ENCODE data around the gene RYR2.
"Not testable (repeated sequence)": the region's sequence is repeated elsewhere in the genome, so short reads cannot be mapped to it uniquely, and the experiment has no call there.

DNA sequence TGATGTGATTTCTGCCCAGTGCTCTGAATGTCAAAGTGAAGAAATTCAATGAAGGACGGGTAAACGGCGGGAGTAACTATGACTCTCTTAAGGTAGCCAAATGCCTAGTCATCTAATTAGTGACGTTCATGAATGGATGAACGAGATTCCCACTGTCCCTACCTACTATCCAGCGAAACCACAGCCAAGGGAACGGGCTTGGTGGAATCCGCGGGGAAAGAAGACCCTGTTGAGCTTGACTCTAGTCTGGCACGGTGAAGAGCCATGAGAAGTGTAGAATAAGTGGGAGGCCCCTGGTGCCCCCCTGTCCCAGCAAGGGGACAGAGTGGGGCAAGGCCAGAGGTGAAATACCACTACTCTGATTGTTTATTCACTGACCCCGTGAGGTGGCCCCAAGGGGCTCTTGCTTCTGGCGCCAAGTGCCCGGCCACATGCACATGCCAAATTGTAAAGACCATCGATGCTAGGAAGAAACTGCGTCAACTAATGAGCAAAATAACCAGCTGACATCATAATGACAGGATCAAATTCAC, 561.1 kb downstream of the RYR2 start:
- TF ChIP-seq, protein P1, sequence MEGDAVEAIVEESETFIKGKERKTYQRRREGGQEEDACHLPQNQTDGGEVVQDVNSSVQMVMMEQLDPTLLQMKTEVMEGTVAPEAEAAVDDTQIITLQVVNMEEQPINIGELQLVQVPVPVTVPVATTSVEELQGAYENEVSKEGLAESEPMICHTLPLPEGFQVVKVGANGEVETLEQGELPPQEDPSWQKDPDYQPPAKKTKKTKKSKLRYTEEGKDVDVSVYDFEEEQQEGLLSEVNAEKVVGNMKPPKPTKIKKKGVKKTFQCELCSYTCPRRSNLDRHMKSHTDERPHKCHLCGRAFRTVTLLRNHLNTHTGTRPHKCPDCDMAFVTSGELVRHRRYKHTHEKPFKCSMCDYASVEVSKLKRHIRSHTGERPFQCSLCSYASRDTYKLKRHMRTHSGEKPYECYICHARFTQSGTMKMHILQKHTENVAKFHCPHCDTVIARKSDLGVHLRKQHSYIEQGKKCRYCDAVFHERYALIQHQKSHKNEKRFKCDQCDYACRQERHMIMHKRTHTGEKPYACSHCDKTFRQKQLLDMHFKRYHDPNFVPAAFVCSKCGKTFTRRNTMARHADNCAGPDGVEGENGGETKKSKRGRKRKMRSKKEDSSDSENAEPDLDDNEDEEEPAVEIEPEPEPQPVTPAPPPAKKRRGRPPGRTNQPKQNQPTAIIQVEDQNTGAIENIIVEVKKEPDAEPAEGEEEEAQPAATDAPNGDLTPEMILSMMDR (IDR thresholded peaks at IDR 0.05; ENCODE audit: low read length), result not testable (repeated sequence)
- not testable (repeated sequence) for TF ChIP-seq EZH2 (IDR thresholded peaks at IDR 0.05; ENCODE audit: borderline replicate concordance, low read length)
